Stimulated activated CD8-positive, alpha-beta memory T cell treated with anti-CD3 and anti-CD28 coated beads, Interleukin-15, amount 100 ng/mL, for 1 hour (primary cell): ENCODE results near the gene TAS1R1.
A peak's percentile ranks its signal among the peaks of the same experiment; 100 is the strongest.

Experiments
- DNase-seq: peaks from one replicate; pipeline ENCODE4 v3.0.0-alpha.2; 2020; ENCODE audit warnings: low read depth

TAS1R1 gene

DNA sequence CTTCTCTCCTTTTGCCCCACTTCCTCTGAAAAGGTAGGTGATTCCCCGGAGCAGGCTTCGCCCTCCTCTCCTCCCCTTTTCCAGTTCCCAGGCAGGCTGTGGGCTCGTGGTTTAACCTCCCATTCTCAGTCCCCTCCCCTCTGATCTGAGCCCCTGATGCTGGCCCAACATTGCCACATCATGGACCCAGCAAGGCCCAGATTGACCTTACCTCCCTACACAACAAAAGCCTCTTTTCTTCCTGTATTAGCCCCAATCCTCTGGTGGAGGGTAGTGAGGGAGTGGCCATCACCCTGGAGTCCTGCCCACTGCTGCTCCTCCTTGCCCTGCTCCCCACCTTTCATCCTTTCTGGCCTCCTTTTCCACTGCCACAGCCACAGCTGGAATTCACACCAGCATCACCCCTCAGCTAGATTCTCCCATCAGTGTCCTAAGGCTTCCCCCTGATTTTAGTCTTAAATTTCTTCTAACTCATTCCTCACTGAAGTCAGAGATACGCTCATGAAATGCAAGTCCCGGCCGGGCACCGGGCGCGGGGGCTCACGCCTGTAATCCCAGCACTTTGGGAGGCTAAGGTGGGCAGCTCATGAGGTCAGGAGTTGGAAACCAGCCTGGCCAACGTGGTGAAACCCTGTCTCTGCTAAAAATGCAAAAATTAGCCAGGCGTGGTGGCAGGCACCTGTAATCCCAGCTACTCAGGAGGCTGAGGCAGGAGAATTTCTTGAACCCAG lies 17.7 kb downstream of the TAS1R1 start:
- no peak for DNase-seq

DNA sequence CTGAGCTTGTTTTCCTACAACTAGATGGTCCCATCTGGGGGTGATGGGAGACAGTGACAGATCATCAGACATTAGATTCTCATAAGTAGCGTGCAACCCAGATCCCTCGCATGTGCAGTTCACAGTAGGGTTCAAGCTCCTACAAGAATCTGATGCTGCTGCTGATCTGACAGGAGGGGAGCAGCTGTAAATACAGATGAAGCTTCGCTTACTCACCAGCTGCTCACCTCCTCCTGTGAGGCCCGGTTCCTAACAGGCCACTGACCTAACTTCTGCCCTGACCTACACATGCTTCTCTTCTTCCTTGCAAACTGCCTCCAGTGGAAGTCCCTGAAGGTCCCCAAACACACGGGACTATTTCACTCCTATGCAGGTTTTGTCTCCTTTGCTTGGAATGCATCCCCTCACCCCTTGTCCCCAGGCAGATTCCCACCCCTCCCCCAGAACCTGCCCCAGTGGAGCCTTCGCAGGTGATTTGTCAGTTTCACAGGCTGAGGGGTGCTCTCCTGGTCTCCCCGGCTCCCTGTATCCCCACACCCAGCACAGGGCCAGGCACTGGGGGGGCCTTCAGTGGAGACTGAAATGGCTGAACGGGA lies 19.0 kb downstream of the TAS1R1 start:
- no peak for DNase-seq

DNA sequence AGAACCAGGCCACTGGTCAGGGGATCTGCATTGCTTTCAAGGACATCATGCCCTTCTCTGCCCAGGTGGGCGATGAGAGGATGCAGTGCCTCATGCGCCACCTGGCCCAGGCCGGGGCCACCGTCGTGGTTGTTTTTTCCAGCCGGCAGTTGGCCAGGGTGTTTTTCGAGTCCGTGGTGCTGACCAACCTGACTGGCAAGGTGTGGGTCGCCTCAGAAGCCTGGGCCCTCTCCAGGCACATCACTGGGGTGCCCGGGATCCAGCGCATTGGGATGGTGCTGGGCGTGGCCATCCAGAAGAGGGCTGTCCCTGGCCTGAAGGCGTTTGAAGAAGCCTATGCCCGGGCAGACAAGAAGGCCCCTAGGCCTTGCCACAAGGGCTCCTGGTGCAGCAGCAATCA lies 19.7 kb downstream of the TAS1R1 start:
- DNase-seq, result no peak

DNA sequence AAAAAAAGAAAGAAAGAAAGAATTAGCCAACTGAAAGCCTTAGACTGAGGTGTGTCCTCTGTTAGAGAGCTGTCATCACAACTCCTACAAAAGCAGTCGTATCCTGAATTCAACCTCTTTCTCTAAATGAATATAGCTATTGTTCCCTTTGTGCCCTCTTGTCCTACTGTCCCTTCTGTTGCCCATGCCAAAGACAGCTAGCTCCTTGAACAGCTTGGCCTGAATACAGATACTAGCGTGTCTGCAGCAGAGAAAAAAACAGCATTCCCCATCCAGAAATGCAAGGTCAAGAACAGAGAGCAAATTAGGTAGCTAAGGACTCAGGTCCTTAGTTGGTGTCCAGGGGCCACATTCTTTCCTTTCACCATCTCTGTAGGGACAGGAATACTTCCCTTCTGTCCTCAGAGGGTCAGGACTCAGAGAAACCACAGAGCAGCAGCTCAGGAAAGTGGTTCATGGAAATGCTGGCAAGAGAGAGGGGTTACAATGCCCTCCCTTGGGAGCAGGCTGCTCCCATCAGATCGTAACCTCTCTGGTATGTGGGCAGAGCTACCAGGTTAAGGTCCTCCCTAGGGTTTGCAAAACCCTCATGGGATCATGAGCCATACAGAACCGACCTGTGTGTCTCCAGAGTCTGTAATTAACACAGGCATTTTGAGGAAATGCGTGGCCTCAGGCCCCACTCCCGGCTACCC lies 22.9 kb downstream of the TAS1R1 start:
- no peak for DNase-seq

DNA sequence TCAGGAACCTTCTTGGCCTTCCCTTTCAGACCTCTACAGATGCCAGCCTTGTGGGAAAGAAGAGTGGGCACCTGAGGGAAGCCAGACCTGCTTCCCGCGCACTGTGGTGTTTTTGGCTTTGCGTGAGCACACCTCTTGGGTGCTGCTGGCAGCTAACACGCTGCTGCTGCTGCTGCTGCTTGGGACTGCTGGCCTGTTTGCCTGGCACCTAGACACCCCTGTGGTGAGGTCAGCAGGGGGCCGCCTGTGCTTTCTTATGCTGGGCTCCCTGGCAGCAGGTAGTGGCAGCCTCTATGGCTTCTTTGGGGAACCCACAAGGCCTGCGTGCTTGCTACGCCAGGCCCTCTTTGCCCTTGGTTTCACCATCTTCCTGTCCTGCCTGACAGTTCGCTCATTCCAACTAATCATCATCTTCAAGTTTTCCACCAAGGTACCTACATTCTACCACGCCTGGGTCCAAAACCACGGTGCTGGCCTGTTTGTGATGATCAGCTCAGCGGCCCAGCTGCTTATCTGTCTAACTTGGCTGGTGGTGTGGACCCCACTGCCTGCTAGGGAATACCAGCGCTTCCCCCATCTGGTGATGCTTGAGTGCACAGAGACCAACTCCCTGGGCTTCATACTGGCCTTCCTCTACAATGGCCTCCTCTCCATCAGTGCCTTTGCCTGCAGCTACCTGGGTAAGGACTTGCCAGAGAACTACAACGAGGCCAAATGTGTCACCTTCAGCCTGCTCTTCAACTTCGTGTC lies 23.7 kb downstream of the TAS1R1 start:
- no peak for DNase-seq

DNA sequence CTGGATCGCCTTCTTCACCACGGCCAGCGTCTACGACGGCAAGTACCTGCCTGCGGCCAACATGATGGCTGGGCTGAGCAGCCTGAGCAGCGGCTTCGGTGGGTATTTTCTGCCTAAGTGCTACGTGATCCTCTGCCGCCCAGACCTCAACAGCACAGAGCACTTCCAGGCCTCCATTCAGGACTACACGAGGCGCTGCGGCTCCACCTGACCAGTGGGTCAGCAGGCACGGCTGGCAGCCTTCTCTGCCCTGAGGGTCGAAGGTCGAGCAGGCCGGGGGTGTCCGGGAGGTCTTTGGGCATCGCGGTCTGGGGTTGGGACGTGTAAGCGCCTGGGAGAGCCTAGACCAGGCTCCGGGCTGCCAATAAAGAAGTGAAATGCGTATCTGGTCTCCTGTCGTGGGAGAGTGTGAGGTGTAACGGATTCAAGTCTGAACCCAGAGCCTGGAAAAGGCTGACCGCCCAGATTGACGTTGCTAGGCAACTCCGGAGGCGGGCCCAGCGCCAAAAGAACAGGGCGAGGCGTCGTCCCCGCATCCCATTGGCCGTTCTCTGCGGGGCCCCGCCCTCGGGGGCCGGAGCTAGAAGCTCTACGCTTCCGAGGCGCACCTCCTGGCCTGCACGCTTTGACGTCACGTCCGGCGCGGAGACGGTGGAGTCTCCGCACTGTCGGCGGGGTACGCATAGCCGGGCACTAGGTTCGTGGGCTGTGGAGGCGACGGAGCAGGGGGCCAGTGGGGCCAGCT lies 24.4 kb downstream of the TAS1R1 start, which contains the start of gene ZBTB48:
Gene ZBTB48, plus strand, starts transcription at position 621 of the 745 bp plus-strand sequence. CDS start 616 bp downstream, outside the sequence.
- peak; percentile 91 for DNase-seq

DNA sequence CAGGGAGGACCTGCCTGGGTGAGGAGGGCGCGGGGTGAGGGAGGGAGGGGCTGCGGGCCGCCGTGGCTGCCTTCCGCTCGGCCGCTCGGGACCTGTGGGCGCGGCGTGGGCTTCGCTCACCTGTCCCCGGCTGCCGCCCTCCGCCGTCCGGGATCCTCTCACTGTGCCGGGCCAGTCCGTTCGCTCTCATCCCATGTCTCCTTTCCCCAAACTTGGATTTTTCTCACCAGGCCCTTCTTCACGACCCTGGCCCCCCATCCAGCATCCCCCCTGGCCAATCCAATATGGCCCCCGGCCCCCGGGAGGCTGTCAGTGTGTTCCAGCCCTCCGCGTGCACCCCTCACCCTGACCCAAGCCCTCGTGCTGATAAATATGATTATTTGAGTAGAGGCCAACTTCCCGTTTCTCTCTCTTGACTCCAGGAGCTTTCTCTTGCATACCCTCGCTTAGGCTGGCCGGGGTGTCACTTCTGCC lies 25.0 kb downstream of the TAS1R1 start:
- DNase-seq, result no peak

DNA sequence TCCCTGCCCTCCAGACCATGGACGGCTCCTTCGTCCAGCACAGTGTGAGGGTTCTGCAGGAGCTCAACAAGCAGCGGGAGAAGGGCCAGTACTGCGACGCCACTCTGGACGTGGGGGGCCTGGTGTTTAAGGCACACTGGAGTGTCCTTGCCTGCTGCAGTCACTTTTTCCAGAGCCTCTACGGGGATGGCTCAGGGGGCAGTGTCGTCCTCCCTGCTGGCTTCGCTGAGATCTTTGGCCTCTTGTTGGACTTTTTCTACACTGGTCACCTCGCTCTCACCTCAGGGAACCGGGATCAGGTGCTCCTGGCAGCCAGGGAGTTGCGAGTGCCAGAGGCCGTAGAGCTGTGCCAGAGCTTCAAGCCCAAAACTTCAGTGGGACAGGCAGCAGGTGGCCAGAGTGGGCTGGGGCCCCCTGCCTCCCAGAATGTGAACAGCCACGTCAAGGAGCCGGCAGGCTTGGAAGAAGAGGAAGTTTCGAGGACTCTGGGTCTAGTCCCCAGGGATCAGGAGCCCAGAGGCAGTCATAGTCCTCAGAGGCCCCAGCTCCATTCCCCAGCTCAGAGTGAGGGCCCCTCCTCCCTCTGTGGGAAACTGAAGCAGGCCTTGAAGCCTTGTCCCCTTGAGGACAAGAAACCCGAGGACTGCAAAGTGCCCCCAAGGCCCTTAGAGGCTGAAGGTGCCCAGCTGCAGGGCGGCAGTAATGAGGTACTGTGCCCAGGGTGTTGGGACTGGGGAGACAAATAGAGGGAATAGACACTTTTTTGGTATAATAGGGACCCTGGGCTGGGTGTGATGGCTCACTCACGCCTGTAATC lies 25.7 kb downstream of the TAS1R1 start:
- no peak for DNase-seq

DNA sequence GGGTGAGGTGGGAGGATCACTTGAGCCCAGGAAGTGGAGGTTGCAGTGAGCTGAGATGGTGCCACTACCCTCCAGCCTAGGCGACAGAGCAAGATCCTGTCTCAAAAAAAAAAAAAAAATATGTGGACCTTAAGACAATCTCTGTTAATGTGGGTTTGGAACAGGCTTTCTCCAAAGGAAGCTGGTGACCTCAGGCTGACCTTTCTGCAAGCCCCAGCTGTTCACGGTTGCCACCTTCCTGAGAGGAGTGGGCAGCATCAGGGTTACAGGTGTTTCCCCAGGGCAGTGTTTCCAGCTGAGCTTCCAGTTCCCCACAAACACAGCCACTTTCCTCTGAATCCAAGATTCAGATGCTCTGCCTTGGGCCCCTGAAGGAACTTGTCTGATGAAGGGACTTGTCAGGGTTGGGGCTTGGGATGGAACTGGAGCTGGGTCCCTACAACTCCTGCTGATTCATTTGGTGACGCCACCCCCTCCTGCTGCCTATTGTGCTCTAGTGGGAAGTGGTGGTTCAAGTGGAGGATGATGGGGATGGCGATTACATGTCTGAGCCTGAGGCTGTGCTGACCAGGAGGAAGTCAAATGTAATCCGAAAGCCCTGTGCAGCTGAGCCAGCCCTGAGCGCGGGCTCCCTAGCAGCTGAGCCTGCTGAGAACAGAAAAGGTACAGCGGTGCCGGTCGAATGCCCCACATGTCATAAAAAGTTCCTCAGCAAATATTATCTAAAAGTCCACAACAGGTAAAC lies 26.6 kb downstream of the TAS1R1 start:
- no peak for DNase-seq

DNA sequence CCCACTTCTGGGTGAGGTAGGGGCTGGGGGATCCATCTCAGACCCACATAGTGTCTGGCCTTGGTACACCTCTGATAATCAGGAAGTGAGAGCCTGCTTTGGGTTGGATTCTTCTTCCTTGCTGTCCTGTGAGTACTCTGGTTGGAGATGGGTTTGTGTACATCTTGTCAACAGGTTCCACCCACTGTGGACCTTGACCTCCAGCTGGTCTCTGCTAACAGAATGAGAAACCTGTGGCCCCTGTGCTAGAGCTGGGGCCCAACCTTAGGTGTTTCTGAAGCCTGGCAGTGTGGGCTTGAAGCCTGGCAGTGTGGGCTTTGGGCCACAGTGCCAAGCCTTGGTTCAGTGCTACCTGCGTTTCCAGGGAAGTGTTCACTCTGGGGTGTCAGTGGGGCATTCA lies 27.3 kb downstream of the TAS1R1 start:
- no peak for DNase-seq

DNA sequence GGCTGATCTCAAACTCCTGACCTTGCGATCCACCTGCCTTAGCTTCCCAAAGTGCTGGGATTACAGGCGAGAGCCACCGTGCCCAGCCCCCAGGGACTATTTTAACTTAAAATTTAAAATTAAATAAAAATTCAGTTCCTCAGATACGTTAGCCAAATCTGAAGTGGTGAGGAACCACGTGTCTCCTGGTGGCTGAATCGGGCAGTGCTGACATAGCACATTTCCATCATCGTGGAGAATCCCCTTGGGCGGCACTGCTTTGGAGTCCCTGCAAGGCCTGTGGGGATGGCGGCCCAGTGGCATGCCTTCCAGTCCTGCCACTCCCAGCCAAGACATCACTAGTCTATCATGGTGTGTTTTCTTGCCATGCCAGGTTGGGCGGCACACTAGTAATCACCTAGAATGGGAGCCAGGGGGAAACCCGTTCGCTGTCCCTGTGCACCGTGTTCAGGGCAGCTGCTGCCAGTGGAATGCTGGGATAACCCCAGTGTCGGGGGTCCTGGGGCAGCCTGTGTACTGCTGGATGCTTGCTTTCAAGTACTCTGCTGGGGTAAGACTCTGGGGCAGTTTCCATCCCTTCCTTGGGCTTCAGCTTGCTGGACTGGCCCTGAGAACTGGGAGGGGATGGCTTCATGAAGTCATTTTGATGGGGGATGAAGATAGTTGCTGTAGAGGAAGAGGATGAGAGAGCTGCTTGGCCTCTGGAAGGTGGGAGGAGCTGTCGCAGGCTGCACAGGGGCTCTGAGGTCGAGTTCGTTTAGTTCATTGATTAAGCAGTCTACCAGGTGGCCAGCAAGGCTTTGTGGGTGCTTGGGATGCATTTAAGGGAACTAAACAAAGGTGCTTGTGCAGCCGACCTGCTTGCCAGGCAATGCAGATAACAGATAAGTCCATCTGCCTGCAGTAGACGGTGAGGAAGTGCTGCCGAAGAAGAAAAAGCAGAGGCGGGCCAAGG lies 29.3 kb downstream of the TAS1R1 start:
- no peak for DNase-seq

DNA sequence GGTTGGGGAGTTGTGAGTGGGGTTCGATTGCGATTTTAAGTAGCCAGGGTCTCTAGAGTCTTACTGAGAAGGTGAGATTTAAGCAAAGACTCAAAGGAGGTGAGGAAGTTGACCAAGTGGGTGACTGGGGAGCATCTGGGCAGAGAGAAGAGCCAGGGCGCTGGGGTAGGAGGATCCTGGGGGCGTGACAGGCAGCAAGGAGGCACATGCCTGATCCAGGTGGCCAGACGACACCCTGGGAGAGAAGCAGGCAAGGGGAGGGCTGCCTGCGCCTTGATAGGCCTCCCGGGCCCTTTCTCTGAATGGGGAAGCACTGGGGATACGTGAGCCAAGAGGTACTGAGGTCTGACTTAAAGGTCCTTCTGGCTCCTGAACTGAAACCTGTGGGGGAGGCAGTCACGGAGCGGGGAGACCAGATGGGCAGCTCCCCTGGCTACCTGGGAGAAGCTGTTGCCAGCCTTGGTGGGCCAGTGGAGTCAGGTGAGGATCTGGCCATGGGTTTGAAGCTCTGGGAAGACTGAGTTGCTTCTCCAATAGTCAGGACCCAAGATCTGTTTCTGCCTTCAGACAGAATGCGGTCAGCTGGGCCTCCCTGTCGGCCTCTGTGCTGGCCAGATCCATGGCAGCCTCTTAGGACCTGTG lies 30.1 kb downstream of the TAS1R1 start:
- no peak for DNase-seq

DNA sequence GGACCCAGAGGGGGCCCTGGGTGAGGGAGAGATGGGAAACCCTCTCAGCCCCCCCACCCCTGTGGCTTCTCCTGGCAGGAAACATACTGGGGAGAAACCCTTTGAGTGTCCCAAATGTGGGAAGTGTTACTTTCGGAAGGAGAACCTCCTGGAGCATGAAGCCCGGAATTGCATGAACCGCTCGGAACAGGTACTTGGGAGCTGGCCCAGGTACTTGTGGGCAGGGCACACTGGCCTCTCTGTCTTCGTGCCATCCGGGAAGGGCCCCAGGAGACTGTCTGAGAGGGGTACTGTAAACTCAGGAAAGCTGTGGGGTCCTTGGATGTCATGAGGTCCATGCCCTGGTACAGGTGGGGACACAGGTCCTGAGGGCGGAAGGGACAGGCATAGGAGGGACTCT lies 30.7 kb downstream of the TAS1R1 start:
- DNase-seq, result no peak

DNA sequence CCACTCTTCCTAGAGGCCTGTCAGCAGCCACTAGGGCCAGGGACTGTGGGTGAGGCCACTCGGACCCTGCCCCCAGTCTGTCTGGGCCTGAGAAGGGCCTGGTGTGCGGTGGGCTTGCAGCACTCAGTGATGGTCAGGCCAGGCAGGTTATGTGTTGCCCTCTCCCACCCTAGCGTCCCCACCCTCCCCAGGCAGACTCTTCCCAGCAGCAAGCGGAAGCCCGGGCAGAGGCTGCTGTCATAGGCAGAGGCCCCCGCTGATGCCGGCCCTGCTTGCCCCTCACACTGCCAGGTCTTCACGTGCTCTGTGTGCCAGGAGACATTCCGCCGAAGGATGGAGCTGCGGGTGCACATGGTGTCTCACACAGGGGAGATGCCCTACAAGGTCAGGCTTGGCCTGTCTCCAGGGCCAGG lies 31.3 kb downstream of the TAS1R1 start:
- no peak for DNase-seq

DNA sequence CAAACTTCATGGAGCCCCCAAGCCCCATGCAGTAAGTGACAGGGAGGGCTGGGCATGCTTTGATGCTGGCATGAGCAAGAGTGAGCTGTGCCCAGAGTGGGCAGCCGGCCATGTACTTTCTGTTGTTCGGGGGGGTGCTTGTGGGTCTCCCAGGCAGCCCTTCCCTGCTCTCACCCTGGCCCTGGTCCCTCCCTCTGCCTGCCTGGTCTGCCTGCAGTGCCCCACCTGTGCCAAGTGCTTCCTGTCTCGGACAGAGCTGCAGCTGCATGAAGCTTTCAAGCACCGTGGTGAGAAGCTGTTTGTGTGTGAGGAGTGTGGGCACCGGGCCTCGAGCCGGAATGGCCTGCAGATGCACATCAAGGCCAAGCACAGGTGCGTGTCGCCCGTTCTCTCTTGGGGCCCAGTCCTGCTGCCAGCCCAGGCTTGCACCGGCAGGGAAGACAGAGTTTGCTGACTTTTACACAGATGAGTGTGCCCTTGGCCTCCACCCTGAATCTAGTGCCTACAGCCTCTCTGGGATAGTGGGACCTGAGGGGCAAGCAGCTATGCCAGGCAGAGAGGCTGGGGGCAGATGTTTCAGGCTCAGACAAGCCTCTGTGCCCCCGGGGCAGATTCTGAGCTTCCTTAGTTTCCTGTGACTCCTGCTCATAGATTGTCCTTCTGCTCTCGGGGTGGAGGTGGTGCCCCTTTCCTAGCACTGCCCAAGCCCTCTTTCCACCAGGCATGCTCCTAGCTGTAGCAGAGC lies 32.3 kb downstream of the TAS1R1 start:
- no peak for DNase-seq

DNA sequence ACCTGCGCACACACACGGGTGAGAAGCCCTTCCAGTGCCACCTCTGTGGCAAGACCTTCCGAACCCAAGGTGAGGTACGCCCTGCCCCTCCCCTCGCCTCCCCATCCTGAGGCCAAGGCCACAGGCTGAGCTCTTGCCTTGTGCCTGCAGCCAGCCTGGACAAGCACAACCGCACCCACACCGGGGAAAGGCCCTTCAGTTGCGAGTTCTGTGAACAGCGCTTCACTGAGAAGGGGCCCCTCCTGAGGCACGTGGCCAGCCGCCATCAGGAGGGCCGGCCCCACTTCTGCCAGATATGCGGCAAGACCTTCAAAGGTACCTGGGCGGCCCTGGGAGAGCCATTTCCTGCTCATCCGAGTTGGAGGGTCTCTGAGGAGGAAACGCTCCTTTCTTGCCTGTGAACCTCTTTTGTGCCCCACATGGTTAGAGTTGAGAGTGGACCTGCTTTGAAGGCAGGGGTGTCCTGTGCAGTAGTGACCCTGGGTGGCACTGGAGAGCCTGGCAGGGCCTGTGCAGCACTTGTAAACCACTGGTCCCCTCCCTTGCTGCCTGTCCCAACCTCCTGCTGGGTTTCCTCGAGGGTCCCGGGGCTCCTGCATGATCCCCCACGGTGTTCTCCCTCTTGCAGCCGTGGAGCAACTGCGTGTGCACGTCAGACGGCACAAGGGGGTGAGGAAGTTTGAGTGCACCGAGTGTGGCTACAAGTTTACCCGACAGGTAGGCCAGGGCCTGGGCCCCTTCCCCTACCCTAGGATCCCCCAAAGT lies 33.2 kb downstream of the TAS1R1 start:
- no peak for DNase-seq
